ENCODE results near the gene IGF2BP2. TPM values are rescaled to one million over a fixed set of nuclear protein-coding genes. Genes with fewer than 3 reads are reported as not detected.

Gene IGF2BP2
- total and polyA plus RNA-seq, 9 of the 15 experiments (the other 6 are each of a cell fraction or from before 2014, with no cell fraction given) = 3.2 to 59.6 (median 30.5) TPM

DNA sequence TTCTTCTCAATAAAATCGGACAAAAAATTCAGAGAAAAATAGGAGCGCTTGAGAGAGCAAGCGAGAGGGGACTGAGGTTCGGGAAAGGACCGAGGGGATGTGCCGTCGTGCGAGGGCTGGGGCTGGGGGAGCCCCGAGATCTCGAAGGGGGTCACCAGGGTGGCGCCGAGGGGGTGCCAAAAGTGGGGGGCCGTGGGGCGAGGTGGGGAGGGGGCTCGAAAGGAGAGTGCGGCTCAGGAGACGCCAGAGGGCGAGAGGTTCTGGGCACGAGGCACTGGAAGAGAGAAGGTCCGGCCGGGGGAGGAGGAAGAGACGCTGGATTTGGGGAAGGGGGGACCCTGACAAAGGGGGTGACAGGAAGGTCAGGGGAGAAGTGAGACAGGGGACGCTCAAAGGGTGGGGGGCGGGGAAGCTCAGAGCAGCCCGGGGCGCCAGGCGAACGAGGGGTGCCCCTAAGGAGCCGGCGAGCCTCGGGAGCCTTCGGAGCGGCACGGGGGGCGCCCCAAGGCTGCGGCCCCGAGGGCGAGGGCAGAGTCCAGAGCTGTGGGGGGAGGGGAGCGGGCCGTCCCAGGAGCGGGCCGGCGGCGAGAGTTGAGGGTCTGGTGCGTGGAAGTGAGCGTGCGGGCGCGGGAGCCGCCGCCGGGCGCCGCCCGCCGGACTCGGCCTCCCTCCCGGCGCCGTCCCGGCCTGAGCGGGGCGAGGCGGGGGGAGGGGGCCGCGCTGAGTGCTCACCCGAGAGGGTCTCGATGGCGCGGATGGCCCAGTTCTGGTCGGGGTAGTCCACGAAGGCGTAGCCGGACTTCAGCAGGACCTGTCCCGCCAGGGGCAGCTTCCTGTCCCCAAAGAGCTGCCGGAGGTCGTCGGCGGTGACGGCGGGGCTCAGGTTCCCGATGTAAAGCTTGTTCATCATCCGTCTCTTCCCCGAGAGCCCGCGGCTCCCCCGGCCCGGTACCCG is 514 bp downstream of the IGF2BP2 start (continued):
- TF ChIP-seq, protein P1, sequence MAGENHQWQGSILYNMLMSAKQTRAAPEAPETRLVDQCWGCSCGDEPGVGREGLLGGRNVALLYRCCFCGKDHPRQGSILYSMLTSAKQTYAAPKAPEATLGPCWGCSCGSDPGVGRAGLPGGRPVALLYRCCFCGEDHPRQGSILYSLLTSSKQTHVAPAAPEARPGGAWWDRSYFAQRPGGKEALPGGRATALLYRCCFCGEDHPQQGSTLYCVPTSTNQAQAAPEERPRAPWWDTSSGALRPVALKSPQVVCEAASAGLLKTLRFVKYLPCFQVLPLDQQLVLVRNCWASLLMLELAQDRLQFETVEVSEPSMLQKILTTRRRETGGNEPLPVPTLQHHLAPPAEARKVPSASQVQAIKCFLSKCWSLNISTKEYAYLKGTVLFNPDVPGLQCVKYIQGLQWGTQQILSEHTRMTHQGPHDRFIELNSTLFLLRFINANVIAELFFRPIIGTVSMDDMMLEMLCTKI (IDR thresholded peaks at IDR 0.05; ENCODE audit: partially characterized antibody) = no peak
- TF ChIP-seq, protein P2, sequence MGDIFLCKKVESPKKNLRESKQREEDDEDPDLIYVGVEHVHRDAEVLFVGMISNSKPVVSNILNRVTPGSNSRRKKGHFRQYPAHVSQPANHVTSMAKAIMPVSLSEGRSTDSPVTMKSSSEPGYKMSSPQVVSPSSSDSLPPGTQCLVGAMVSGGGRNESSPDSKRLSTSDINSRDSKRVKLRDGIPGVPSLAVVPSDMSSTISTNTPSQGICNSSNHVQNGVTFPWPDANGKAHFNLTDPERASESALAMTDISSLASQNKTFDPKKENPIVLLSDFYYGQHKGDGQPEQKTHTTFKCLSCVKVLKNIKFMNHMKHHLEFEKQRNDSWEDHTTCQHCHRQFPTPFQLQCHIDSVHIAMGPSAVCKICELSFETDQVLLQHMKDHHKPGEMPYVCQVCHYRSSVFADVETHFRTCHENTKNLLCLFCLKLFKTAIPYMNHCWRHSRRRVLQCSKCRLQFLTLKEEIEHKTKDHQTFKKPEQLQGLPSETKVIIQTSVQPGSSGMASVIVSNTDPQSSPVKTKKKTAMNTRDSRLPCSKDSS (IDR thresholded peaks at IDR 0.05; ENCODE audit: low read depth, partially characterized antibody) = no peak
- no peak for TF ChIP-seq RFX1 (IDR thresholded peaks at IDR 0.05)
- no peak for TF ChIP-seq CBX1 (IDR thresholded peaks at IDR 0.05; ENCODE audit: low read depth)
- TF ChIP-seq STAT5B (CRISPR knock-in tag; IDR thresholded peaks at IDR 0.05) = no peak
- TF ChIP-seq, protein P3, sequence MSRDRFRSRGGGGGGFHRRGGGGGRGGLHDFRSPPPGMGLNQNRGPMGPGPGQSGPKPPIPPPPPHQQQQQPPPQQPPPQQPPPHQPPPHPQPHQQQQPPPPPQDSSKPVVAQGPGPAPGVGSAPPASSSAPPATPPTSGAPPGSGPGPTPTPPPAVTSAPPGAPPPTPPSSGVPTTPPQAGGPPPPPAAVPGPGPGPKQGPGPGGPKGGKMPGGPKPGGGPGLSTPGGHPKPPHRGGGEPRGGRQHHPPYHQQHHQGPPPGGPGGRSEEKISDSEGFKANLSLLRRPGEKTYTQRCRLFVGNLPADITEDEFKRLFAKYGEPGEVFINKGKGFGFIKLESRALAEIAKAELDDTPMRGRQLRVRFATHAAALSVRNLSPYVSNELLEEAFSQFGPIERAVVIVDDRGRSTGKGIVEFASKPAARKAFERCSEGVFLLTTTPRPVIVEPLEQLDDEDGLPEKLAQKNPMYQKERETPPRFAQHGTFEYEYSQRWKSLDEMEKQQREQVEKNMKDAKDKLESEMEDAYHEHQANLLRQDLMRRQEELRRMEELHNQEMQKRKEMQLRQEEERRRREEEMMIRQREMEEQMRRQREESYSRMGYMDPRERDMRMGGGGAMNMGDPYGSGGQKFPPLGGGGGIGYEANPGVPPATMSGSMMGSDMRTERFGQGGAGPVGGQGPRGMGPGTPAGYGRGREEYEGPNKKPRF (IDR thresholded peaks at IDR 0.05; ENCODE audit: low read depth, low read length) = no peak
- TF ChIP-seq, protein P4, sequence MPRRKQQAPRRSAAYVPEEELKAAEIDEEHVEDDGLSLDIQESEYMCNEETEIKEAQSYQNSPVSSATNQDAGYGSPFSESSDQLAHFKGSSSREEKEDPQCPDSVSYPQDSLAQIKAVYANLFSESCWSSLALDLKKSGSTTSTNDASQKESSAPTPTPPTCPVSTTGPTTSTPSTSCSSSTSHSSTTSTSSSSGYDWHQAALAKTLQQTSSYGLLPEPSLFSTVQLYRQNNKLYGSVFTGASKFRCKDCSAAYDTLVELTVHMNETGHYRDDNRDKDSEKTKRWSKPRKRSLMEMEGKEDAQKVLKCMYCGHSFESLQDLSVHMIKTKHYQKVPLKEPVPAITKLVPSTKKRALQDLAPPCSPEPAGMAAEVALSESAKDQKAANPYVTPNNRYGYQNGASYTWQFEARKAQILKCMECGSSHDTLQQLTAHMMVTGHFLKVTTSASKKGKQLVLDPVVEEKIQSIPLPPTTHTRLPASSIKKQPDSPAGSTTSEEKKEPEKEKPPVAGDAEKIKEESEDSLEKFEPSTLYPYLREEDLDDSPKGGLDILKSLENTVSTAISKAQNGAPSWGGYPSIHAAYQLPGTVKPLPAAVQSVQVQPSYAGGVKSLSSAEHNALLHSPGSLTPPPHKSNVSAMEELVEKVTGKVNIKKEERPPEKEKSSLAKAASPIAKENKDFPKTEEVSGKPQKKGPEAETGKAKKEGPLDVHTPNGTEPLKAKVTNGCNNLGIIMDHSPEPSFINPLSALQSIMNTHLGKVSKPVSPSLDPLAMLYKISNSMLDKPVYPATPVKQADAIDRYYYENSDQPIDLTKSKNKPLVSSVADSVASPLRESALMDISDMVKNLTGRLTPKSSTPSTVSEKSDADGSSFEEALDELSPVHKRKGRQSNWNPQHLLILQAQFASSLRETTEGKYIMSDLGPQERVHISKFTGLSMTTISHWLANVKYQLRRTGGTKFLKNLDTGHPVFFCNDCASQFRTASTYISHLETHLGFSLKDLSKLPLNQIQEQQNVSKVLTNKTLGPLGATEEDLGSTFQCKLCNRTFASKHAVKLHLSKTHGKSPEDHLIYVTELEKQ (CRISPR knock-in tag; IDR thresholded peaks at IDR 0.05) = no peak
- TF ChIP-seq MCM7 (IDR thresholded peaks at IDR 0.05) = no peak
- TF ChIP-seq, protein P5, sequence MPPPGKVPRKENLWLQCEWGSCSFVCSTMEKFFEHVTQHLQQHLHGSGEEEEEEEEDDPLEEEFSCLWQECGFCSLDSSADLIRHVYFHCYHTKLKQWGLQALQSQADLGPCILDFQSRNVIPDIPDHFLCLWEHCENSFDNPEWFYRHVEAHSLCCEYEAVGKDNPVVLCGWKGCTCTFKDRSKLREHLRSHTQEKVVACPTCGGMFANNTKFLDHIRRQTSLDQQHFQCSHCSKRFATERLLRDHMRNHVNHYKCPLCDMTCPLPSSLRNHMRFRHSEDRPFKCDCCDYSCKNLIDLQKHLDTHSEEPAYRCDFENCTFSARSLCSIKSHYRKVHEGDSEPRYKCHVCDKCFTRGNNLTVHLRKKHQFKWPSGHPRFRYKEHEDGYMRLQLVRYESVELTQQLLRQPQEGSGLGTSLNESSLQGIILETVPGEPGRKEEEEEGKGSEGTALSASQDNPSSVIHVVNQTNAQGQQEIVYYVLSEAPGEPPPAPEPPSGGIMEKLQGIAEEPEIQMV (tag; conservative IDR thresholded peaks at IDR 0.05; ENCODE audit: low read depth) = no peak
- TF ChIP-seq, protein P6, sequence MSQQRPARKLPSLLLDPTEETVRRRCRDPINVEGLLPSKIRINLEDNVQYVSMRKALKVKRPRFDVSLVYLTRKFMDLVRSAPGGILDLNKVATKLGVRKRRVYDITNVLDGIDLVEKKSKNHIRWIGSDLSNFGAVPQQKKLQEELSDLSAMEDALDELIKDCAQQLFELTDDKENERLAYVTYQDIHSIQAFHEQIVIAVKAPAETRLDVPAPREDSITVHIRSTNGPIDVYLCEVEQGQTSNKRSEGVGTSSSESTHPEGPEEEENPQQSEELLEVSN (IDR thresholded peaks at IDR 0.05; ENCODE audit: borderline replicate concordance in 1 of 2, extremely low read depth in 1 of 2, insufficient read depth in 1 of 2, insufficient read length in 1 of 2, low read depth in 1 of 2, low read length in 1 of 2, poor library complexity in 1 of 2, severe bottlenecking in 1 of 2) = peak; percentile 36 to 55
- TF ChIP-seq MYBL2 (IDR thresholded peaks at IDR 0.05; ENCODE audit: low read depth) = no peak
- no peak for TF ChIP-seq MYBL2 (CRISPR knock-in tag; IDR thresholded peaks at IDR 0.05; ENCODE audit: borderline replicate concordance)
- peak; percentile 58; the same call in 1 of the 2 replicates for TF ChIP-seq ZBTB17 (CRISPR knock-in tag; IDR thresholded peaks at IDR 0.05)
- TF ChIP-seq U2AF2 (optimal IDR thresholded peaks at IDR 0.05; ENCODE audit: low read depth, low read length) = no peak
